B cell (primary cell): ENCODE measurements around the gene IFTAP. TPM values are rescaled to one million over a fixed set of nuclear protein-coding genes. Genes with fewer than 3 reads are reported as not detected.

Source experiments
- ATAC-seq: fragments of 200-7000 bp; cut with Tn5 transposase; one replicate; pipeline ENCODE4 v1.10.0; 2021; ENCODE audit warnings: low read depth, mild to moderate bottlenecking, moderate number of reproducible peaks, moderate library complexity
- CTCF ChIA-PET: fragments of 350-600 bp; sonication (Branson Sonifier 250); formaldehyde crosslinking; loops from one replicate; lab custom pipeline; 2021; ENCODE audit warnings: antibody characterized with exemption, inconsistent platforms; lab: Charles Lee
- POLR2A ChIA-PET: fragments of 350-600 bp; sonication (Branson Sonifier 250); formaldehyde crosslinking; loops from one replicate; lab custom pipeline; 2021; ENCODE audit warnings: antibody characterized with exemption; lab: Charles Lee
- DNase-seq: peaks from one replicate; pipeline ENCODE4 v3.0.0; 2013
- H2AFZ ChIP-seq: 2 replicates; pipeline ENCODE4 v1.6.1; 2012; ENCODE audit warnings: mild to moderate bottlenecking, low read depth, low read length; ENCODE audit not compliant: insufficient read depth, poor library complexity, severe bottlenecking
- H3K27ac ChIP-seq, 2 donors: 1 replicate in 1 of 2; 2 replicates in 1 of 2; pipeline ENCODE4 v1.5.1; 2012 to 2013; ENCODE audit warnings: low read length in 2 of 2, mild to moderate bottlenecking in 2 of 2, moderate library complexity in 1 of 2
- H3K27me3 ChIP-seq, 4 experiments: fragments of 200-600 bp in 1 of 4; sonication (generic) in 1 of 4; replicated peaks in 1 of 4; 1 replicate in 2 of 4; 2 replicates in 2 of 4; pipeline versions ENCODE4 v1.6.1 to v1.7.0; 2013 to 2016; ENCODE audit warnings: low read length in 3 of 4, mild to moderate bottlenecking in 2 of 4, mixed read lengths in 1 of 4, moderate library complexity in 1 of 4; ENCODE audit not compliant: insufficient read depth in 4 of 4, control insufficient read depth in 3 of 4; ENCODE audit errors: control extremely low read depth in 1 of 4
- H3K36me3 ChIP-seq, 2 experiments: replicated peaks in 1 of 2; 1 replicate in 1 of 2; 2 replicates in 1 of 2; pipeline versions ENCODE4 v1.6.1 to v1.7.1; 2013; ENCODE audit warnings: low read length in 1 of 2; ENCODE audit not compliant: insufficient read depth in 2 of 2, control insufficient read depth in 1 of 2; ENCODE audit errors: control extremely low read depth in 1 of 2, extremely low read depth in 1 of 2
- H3K4me1 ChIP-seq, 2 donors: fragments of 200-600 bp in 1 of 2; sonication (generic) in 1 of 2; 1 replicate in 1 of 2; 2 replicates in 1 of 2; pipeline versions ENCODE4 v1.5.1 to v1.6.1; 2013 to 2017; ENCODE audit warnings: low read length in 2 of 2; ENCODE audit not compliant: control insufficient read depth in 2 of 2, insufficient read depth in 2 of 2
- H3K4me2 ChIP-seq: replicated peaks from 2 replicates; pipeline ENCODE3; 2012; ENCODE audit warnings: mild to moderate bottlenecking, low read depth, low read length; ENCODE audit not compliant: poor library complexity, severe bottlenecking
- H3K4me3 ChIP-seq, 5 experiments: fragments of 200-600 bp in 1 of 5; sonication (generic) in 1 of 5; 1 replicate in 3 of 5; 2 replicates in 2 of 5; pipeline versions ENCODE4 v1.5.1 to v1.7.0; 2011 to 2016; ENCODE audit warnings: low read length in 4 of 5, mild to moderate bottlenecking in 4 of 5, low read depth in 2 of 5, control low read depth in 1 of 5, moderate library complexity in 1 of 5; ENCODE audit not compliant: insufficient read depth in 1 of 5; ENCODE audit errors: control extremely low read depth in 1 of 5, extremely low read depth in 1 of 5
- H3K79me2 ChIP-seq: fragments of 200-600 bp; sonication (generic); one replicate; pipeline ENCODE4 v1.6.0; 2016; ENCODE audit warnings: low read length; ENCODE audit not compliant: control insufficient read depth, insufficient read depth
- H3K9ac ChIP-seq: fragments of 200-600 bp; sonication (generic); 2 replicates; pipeline ENCODE4 v1.6.1; 2017; ENCODE audit warnings: mild to moderate bottlenecking, low read length, moderate library complexity
- H3K9me3 ChIP-seq, 3 donors: one replicate each; pipeline versions ENCODE4 v1.6.1 to v1.7.1; 2013; ENCODE audit warnings: low read length in 2 of 3; ENCODE audit not compliant: control insufficient read depth in 2 of 3, insufficient read depth in 1 of 3; ENCODE audit errors: control extremely low read depth in 1 of 3
- H4K20me1 ChIP-seq: 2 replicates; pipeline ENCODE4 v1.6.0; 2012; ENCODE audit warnings: mild to moderate bottlenecking, low read length; ENCODE audit not compliant: insufficient read depth, control insufficient read depth, poor library complexity, severe bottlenecking
- H3K27ac Mint-ChIP-seq: one replicate; pipeline ENCODE4 v1.8.0; 2021; ENCODE audit warnings: mixed read lengths
- H3K27me3 Mint-ChIP-seq: one replicate; pipeline ENCODE4 v1.8.0; 2021; ENCODE audit warnings: mixed read lengths
- H3K4me1 Mint-ChIP-seq: one replicate; pipeline ENCODE4 v1.8.0; 2021; ENCODE audit warnings: mixed read lengths
- H3K4me3 Mint-ChIP-seq: one replicate; pipeline ENCODE4 v1.8.0; 2021; ENCODE audit warnings: mixed read lengths
- H3K9me3 Mint-ChIP-seq: one replicate; pipeline ENCODE4 v1.8.0; 2022; ENCODE audit warnings: mixed read lengths; ENCODE audit not compliant: insufficient read depth
- EZH2 ChIP-seq: IDR thresholded peaks from 2 replicates; pipeline ENCODE4 v1.6.1; 2012; ENCODE audit warnings: borderline replicate concordance, low read depth, mild to moderate bottlenecking, moderate library complexity, low read length; ENCODE audit not compliant: insufficient read depth, poor library complexity, severe bottlenecking
- WGBS: methylation state at CpG from one replicate; pipeline ENCODE4 v1.1.5; 2013; ENCODE audit warnings: missing lambda C conversion rate; ENCODE audit not compliant: insufficient coverage; 5-methylcytosine and 5-hydroxymethylcytosine counted together
- intact Hi-C: fragments of 100-400 bp; cut with micrococcal nuclease; formaldehyde crosslinking; loops from one replicate; pipeline ENCODE4 v1.10.0; 2022
- polyA plus RNA-seq: library from polyadenylated mRNA; depleted of rRNA; stranded (reverse); fragments of >200 nt; gene quantifications from 2 replicates; pipeline ENCODE4 v1.2.3, GENCODE V29; 2012
- total RNA-seq, 2 donors: library from RNA; stranded (reverse); fragments of 120-200 nt in 1 of 2; gene quantifications; 1 replicate in 1 of 2; 2 replicates in 1 of 2; pipeline versions ENCODE4 v1.2.3 to v1.2.4, GENCODE V29; 2013 to 2022
- TF ChIP-seq, protein P1 (sequence below): fragments of 200-600 bp; IDR thresholded peaks from one replicate; pipeline ENCODE4 v1.8.0; 2022; ENCODE audit warnings: antibody characterized with exemption, mild to moderate bottlenecking

Gene IFTAP
- total and polyA plus RNA-seq, 2 donors (not counting 1 experiment from before 2014, with no cell fraction given): 0.31 TPM; not detected in 1

DNA sequence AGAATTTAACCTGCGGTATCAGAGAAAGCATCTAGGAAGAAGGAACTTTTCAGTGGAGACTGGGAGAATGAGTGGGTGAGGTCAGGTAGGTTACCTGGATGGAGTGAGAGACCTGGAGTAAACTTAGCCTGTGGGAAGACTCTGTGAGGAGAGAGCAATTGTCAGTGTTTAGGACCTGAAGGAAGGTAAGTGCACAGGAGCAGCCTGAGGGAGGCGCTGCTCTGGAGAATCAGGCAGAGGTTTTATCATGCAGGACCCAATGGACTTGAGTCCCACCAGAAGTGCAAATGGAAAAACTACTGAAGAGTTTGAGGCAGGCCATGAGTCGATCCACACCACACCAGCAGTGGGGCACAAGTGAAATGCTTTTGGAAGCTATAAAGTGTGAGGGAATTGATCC lies 10.6 kb upstream of the IFTAP start:
- intact Hi-C loops: no loop called here
- no peaks in the 10 kb centered on the region for H3K4me1 ChIP-seq
- TF ChIP-seq, protein P1, sequence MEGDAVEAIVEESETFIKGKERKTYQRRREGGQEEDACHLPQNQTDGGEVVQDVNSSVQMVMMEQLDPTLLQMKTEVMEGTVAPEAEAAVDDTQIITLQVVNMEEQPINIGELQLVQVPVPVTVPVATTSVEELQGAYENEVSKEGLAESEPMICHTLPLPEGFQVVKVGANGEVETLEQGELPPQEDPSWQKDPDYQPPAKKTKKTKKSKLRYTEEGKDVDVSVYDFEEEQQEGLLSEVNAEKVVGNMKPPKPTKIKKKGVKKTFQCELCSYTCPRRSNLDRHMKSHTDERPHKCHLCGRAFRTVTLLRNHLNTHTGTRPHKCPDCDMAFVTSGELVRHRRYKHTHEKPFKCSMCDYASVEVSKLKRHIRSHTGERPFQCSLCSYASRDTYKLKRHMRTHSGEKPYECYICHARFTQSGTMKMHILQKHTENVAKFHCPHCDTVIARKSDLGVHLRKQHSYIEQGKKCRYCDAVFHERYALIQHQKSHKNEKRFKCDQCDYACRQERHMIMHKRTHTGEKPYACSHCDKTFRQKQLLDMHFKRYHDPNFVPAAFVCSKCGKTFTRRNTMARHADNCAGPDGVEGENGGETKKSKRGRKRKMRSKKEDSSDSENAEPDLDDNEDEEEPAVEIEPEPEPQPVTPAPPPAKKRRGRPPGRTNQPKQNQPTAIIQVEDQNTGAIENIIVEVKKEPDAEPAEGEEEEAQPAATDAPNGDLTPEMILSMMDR: no peak
- TF ChIP-seq EZH2: no peak
- CTCF ChIA-PET: no interaction called here
- H3K79me2 ChIP-seq: no peaks in the 10 kb centered on the region
- Mint-ChIP-seq H3K4me3 (no peak overlapping the region), H3K27me3 (peaks cover 17% of the 10 kb centered on the region), H3K27ac (no peak overlapping the region), H3K4me1 (peaks cover 2% of the 10 kb centered on the region), H3K9me3 (no peaks in the 10 kb centered on the region)
- H2AFZ ChIP-seq: no peak overlapping the region
- H3K36me3 ChIP-seq: no peaks in the 10 kb centered on the region
- H4K20me1 ChIP-seq: no peaks in the 10 kb centered on the region
- DNase-seq (no peak), ATAC-seq (no peak)
- H3K9ac ChIP-seq: no peak overlapping the region
- 88% methylated on average over 2 of the region's 3 CpGs for WGBS
- H3K27ac ChIP-seq: no peak overlapping the region
- H3K4me3 ChIP-seq: no peak overlapping the region
- H3K27me3 ChIP-seq: peaks cover 0 to 6% (median 0%) of the 10 kb centered on the region in 4 experiments
- POLR2A ChIA-PET: no interaction called here
- no peak overlapping the region for H3K4me2 ChIP-seq
- H3K9me3 ChIP-seq: peaks cover 4 to 9% (median 8%) of the 10 kb centered on the region in 3 donors

DNA sequence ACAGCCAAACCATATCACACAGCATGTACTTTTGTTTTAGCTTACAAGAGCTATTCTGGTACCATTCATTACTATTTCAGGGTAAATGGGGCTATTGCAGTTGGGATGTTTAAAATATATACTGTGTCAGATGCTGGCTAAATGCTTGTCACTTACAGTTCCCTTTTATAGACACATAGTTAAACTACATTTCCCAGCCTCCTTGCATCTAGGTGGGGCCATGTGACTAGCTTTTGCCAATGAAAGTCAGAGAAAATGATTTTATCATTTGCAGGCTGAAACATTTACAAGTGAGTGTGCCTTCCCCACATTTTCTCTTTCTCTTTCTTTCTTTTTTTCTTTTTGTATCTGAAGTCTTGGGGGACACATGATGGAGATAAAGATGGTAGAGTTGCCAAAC lies 7.8 kb upstream of the IFTAP start:
- ChIA-PET CTCF (no interaction called here), POLR2A (no interaction called here)
- Histone ChIP-seq H3K4me3 (no peak overlapping the region), H3K4me1 (no peaks in the 10 kb centered on the region), H3K36me3 (no peaks in the 10 kb centered on the region), H3K9ac (no peak overlapping the region), H3K9me3 (peaks cover 2 to 4% (median 4%) of the 10 kb centered on the region in 3 donors), H4K20me1 (no peaks in the 10 kb centered on the region), H3K27ac (no peak overlapping the region), H2AFZ (no peak overlapping the region), H3K27me3 (peaks cover 0 to 3% (median 0%) of the 10 kb centered on the region in 4 experiments), H3K79me2 (no peaks in the 10 kb centered on the region), H3K4me2 (no peak overlapping the region)
- H3K4me3 Mint-ChIP-seq: no peak overlapping the region
- DNase-seq (peak; percentile 25), ATAC-seq (no peak)
- peaks cover 19% of the 10 kb centered on the region for H3K27me3 Mint-ChIP-seq
- no peak overlapping the region for H3K27ac Mint-ChIP-seq
- no peak for TF ChIP-seq EZH2
- TF ChIP-seq, protein P1: no peak
- H3K4me1 Mint-ChIP-seq: peaks cover 2% of the 10 kb centered on the region
- intact Hi-C loops: no loop called here
- no peaks in the 10 kb centered on the region for H3K9me3 Mint-ChIP-seq
